ENCODE data around the gene OR4L1.

The OR4L1 gene

GRCh38 chr14:20059745-20060144 is at the start of gene OR4L1:
Gene OR4L1 (plus strand): TSS chr14:20060045. CDS start chr14:20060045, 0 bp downstream.
- TF ChIP-seq CTCF (IDR thresholded peaks at IDR 0.05; ENCODE audit: insufficient read depth, low read depth, low read length, missing control alignments), result no peak
- no peak for DNase-seq (ENCODE audit: low read depth)
- no peak within 1 kb of the TSS for H3K4me3 ChIP-seq (ENCODE audit: low read length)

GRCh38 chr14:20019257-20019865 is 40.5 kb upstream of the OR4L1 start, which contains the start of gene OR4K14:
Gene OR4K14 (minus strand): TSS chr14:20019307. CDS start chr14:20015193, 4,114 bp downstream.
- DNase-seq (ENCODE audit: low read depth), result no peak
- no peak within 1 kb of the TSS for H3K4me3 ChIP-seq (ENCODE audit: low read length)
- no peak for TF ChIP-seq CTCF (IDR thresholded peaks at IDR 0.05; ENCODE audit: insufficient read depth, low read depth, low read length, missing control alignments)

- no peak overlapping the region for H3K4me3 ChIP-seq (ENCODE audit: low read length)
- TF ChIP-seq CTCF (IDR thresholded peaks at IDR 0.05; ENCODE audit: insufficient read depth, low read depth, low read length, missing control alignments), result no peak
These were observed 28.8 kb upstream of the OR4L1 start for GRCh38 chr14:20031058-20031457.

GRCh38 chr14:20035449-20035848 is 24.4 kb upstream of the OR4L1 start:
- DNase-seq (ENCODE audit: low read depth), result no peak
- no peak overlapping the region for H3K4me3 ChIP-seq (ENCODE audit: low read length)
- TF ChIP-seq CTCF (IDR thresholded peaks at IDR 0.05; ENCODE audit: insufficient read depth, low read depth, low read length, missing control alignments), result no peak

More at GRCh38 chr14:20031058-20031457, 28.8 kb upstream of the OR4L1 start:
- DNase-seq (ENCODE audit: low read depth), result no peak

GRCh38 chr14:20035938-20036337 is 23.9 kb upstream of the OR4L1 start, which contains the start of gene OR4K13:
Gene OR4K13 (minus strand): TSS chr14:20036038. CDS start chr14:20034758, 1,280 bp downstream.
- H3K4me3 ChIP-seq (ENCODE audit: low read length), result no peak within 1 kb of the TSS
- no peak for DNase-seq (ENCODE audit: low read depth)
- no peak for TF ChIP-seq CTCF (IDR thresholded peaks at IDR 0.05; ENCODE audit: insufficient read depth, low read depth, low read length, missing control alignments)

- DNase-seq (ENCODE audit: low read depth), result no peak
- no peak for TF ChIP-seq CTCF (IDR thresholded peaks at IDR 0.05; ENCODE audit: insufficient read depth, low read depth, low read length, missing control alignments)
- H3K4me3 ChIP-seq (ENCODE audit: low read length), result no peak overlapping the region
These were observed 15.6 kb upstream of the OR4L1 start for GRCh38 chr14:20044243-20044642.

GRCh38 chr14:20048202-20048601 is 11.6 kb upstream of the OR4L1 start:
- DNase-seq (ENCODE audit: low read depth), result no peak
- H3K4me3 ChIP-seq (ENCODE audit: low read length), result no peak overlapping the region
- no peak for TF ChIP-seq CTCF (IDR thresholded peaks at IDR 0.05; ENCODE audit: insufficient read depth, low read depth, low read length, missing control alignments)

Measured in epithelial cell of esophagus (primary cell).